HG03060 (cell line): ENCODE results near the gene ABHD6.
A peak's percentile ranks its signal among the peaks of the same experiment; 100 is the strongest.
"Not testable (repeated sequence)": the region's sequence is repeated elsewhere in the genome, so short reads cannot be mapped to it uniquely, and the experiment has no call there.

Source experiments
- ATAC-seq: cut with Tn5 transposase; IDR thresholded peaks from one replicate; pipeline ENCODE4 v1.9.1; 2021; ENCODE audit warnings: low read depth, moderate number of reproducible peaks; ENCODE audit not compliant: unreplicated experiment

ABHD6 gene

DNA sequence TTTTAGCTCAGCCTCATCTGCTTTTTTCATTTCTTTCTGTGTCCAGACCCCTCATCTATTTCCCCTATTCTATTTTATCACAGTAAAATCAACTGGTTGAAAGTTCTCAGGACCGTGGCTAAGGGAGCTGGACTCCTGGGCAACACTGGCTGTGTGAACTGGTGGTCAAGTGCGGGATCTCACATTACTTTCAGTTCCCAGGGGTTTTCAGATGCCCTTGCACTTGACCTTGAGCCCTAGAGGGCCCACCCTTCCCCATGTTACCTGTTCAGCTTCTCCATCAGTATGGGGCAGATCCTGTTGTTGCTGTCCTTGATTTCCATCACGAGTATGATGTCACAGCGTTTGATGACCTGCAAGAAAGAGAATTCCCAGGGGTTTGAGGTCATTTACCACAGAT lies 29.6 kb upstream of the ABHD6 start:
- no peak for ATAC-seq

DNA sequence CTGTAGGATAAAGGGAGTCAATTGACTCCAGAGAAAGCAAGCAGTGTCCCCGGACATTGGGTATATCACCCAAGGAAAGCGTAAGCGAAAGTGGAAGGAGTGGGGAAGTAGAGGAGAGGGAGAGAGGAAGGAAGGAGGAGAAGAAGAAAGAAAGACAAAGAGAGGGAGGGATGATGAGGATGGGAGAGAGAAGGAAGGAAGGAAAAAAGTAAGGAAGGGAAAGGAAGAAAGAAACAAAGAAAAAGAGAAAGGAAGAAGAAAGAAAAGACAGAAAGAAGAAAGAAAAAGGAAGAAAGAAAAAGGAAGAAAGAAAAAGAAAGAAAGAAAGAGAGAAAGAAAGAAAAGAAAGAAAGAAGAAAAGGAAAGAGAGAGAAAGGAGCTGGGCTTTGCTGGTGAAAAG lies 27.7 kb upstream of the ABHD6 start:
- ATAC-seq = no peak

DNA sequence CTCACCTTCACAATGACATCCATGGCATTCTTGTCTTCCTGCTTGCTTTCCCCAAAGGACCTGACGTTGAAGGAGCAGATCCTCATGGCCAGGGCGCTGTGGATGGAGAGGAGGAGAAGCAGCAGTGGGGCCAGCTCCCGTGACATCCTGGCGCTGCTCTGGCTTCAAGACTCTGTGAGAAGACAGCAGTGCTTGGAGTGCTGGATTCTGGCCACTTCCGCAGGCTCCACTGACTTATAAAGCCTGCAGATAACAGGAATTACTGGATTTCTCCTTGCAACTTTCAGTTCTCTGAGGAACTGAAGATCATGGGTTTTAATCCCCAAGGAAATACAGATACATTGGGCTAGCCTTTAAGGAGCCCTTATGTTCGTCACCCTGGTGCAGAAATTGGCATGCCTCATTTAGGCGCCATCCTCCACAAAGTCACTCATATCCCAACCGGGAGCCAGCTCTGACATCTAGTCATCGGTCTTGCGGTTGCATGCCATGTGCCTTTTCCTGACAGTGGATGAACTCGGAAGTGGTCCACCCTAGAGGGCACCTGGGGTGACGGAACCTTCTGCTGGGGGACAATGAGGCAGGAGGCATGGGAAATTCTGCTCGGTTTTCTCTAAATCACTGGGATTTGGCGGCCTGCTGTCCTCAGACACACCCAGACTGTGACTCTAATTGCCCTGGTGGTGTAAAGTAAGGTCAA lies 26.7 kb upstream of the ABHD6 start, which contains the start of gene DNASE1L3:
Gene DNASE1L3 (minus strand): TSS at position 212 of the 700 bp plus-strand sequence. CDS start 66 bp downstream, at position 146.
- no peak for ATAC-seq

DNA sequence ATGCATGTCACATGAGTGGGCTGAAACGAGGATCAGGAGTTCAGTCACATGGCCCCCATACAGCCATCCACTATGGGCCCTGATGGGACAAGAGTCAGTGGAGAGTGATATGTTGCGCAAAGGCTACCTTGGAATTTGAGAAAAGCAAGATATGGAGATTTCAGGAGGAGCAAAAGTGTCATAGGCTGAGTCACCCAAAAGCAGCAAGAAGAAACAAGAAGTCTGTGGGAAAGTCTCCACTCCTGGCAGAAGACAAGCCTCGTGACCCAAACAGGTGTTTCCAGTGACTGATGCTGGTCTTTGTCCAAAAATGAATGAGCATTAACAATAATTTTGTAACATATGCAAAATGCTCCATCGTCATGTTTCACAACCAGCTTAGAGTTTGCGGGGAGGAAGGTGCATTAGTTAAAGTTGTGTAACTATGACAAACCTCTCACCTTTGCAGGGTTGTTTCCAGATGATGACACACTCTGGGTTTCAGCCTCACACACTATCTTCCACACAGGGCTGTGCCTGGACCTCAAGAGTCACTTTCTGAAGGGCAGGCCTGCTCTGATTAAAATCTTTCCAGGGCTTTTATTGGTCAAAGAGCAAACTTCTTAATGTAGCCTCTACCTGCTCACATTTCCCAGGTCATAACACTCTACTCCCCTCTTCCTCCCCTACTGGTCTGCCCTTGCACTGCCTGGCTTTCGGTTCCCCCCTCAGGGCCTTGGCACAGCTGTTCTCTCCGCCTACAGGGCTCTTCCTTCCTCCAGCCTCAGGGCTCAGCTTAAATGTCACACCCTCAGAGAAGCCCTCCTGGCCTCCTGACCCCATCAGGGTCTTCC lies 22.9 kb upstream of the ABHD6 start:
- ATAC-seq = peak; percentile 63

DNA sequence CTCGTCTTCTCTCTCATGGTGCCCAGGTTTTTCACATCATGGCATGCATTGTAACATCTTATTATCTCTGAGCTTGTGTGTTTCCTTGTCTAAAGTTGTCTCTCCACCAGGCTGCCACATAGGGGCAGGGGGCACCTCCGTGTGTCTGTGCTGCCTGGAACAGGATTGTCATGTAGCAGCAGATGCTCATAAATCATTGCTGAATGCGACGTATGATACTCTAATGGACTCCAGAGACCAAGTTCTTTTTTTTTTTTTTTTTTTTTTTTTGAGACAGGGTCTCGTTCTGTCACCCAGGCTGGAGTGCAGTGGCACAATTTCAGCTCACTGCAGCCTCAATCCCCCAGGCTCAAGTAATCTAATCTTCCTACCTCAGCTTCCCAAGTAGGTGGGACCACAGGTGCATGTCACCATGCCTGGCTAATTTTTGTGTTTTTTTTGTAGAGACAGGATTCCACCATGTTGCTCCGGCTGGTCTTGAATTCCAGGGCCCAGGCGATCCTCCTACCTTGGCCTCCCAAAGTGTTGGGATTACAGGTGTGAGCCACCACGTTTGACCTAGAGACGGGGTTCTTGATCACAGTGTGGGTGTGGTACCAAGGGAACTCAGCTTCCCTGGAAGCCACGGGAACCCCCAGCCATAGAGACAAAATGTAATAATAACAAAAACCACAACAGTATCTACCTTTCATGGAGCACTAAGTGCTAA lies 22.1 kb upstream of the ABHD6 start:
- ATAC-seq = peak; percentile 0

DNA sequence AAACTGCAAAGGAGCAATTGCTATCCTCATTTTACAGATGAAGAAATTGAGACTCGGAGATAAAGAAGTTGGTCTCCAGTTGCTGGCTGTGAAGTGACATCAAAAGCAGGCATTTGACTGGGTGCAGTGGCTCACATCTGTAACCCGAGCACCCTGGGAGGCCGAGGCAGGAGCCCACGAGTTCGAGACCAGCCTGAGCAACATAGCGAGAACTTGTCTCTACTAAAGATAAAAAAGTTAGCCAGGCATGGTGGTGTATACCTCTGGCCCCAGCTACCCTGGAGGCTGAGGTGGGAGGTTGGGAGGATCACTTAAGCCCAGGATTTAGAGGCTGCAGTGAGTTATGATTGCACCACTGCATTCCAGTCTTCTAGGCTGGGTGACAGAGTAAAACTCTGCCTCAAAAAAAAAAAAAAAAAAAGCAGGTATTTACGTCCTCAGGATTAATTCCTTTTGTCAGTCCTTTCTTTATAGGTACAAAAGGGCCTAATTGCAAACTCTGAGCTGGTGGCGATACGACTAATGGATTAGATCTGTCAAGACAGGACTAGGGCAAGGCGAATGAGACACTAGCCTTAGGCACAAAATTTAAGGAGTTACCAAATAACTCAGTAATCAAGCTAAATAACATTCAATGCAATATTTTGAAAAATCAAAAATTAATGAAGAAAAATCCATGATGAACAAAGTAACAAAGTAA lies 20.9 kb upstream of the ABHD6 start:
- no peak for ATAC-seq

DNA sequence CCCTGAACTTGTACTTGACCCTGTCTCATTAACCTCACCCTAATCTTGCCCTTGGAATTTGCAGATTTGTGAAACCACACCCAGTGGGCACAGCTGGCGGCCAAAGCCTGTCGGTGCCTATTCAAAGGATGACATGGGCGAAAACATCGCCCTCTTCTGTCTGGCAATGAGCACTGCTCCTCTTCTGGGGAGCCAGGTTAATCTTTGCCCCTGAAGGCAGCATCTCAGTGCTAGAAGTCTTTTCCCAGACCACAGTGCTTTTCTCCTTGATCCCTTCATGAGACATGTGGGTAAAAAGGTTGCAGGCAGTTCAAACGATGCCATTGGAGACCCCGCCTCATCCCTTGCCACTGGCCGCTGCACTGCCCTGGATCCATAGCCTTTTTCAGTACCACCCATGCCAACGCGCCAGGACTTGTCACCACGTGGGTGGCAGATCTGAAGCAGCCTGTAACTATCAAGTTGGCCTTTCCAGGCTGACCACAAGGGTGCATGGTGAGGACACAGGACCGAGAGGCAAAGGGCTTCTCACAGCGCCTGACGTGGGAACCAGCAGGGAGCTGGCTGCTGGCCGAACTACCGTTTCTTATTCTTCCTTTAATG lies 20.3 kb upstream of the ABHD6 start:
- ATAC-seq = no peak

DNA sequence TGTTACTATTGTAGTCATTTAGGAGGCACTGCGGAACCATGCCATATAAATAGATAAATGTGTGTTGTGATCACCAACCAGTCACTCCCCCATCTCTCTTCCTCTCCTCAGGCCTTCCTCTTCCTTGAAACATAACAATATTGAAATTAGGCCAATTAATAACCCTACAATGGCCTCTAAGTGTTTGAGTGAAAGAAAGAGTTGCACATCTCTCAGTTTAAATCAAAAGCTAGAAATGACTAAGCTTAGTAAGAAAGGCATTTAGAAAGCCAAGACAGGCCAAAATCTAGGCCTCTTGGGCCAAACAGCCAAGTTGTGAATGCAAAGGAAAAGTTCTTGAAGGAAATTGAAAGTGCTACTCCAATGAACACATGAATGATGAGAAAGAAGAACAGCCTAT lies 18.7 kb upstream of the ABHD6 start:
- ATAC-seq = no peak

DNA sequence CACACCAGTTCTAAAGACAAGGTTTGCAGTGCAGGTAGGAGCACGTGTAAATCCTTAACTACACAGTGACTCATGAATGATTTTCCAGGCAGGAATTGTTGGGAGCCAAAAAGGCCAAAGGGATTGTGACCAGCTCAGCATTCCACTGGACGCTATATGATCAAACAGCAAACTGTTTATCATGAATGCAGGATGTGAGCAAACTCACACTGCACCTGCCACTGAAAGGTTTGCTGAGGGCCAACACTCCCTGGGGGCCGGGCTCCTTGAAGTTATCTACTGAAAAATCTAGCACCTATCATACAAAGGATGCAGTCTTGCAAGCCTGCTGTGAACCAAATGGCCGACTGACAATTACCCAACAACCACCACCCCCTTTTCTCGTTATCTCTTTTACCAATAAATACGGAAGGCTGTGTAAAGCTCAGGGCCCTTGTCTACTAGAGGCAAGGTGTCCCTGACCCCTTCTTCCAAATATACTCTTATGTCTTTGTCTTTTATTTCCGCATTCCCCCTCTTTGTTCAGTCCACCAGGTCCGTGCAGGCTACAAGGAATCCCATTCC lies 15.3 kb upstream of the ABHD6 start:
- ATAC-seq = no peak

DNA sequence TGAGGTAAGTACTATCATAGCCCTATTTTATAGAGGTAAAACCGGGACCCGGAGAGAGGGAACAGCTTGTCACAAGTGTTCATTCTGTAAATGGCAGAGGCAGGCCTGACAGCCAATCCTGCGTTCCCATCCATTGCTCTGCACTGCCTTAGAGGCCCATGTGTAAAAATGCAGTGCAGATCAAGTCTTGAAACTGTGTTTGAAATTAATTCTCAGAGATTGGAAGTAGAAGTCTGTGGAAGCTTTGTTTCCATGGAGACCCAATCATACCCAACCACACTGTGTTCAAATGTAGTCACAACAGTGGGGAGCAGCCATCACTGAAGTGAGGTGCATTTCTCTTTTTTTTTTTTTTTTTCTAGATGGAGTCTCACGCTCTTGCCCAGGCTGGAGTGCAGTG lies 13.7 kb upstream of the ABHD6 start:
- no peak for ATAC-seq

DNA sequence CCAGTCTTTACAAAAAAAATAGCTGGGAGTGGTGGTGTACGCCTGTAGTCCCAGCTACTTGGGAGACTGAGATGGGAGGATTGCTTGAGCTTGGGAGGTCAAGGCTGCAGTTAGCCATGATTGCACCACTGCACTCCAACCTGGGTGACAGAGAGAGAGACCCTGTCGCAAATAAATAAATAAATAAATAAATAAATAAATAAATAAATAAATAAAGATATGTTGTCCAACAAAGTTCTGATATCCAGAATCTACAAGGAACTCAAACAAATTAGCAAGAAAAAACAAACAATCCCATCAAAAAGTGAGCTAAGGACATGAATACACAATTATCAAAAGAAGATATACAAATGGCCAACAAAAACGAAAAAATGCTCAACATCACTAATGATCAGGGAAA lies 9.7 kb upstream of the ABHD6 start:
- ATAC-seq = not testable (repeated sequence)

DNA sequence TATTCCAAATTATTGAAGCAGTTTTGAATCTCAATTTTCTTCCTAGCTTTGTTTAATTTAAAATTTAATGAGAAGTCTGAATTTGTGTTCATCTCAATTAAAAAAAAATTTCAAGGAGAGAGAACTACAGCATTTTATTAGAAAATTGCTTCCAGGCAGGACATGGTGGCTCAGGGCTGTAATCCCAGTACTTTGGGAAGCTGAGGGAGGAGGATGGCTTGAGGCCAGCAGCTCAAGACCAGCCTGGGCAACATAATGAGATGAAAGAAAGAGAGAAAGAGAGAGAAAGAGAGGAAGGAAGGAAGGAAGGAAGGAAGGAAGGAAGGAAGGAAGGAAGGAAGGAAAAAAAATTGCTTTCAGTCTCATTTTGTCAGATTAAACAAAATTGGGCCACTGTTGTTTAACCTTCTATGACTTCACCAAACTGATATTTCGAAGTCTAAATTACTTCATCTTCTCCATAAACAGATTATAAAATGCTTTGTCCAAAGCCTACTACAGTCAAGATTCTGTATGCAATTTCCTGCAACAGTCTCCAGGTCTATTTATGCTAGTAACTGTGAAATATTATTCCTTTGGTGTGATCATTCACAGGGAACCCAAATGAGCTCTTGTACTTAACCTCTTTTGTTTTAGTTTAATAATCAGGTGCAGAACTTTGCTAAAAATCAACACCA lies 6.6 kb upstream of the ABHD6 start:
- ATAC-seq = no peak

DNA sequence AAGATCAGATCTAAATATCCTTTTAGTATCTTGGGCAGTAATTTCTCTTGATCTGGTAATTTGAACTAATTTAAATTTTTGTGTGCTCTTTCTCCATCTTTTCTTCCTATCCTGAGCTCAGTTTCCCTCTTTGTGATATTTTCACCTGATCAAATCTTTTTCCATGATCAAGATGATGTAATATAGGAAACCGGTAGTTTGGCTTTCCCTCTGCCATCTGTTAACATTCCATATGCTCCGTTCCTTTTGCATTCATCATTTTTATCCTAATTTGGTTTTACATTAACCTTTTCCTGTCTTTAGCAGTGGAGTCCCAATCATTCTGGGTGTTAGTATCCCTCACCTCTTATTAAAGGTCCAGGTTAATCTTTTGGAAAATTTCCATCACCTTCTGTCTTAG lies 5.9 kb upstream of the ABHD6 start:
- ATAC-seq = no peak

DNA sequence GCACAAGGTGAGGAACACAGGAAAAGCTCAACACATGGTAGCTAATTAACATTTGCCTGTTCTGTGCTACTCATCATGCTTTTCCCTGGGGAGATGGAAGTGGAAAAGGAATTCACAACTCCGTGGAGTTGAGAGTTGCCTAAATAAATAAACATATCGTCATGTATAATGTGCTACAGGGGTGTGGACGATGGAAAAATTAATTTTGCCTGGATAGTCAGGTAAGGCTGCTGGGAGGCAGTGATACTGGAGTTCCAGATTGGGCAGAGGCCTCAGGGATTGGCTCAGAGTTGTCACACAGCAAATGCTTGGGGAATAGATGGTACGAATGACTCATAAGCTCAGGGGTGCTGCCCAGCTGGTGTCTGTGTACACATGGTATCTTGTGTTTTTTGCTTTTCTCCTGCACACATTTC lies 3.1 kb upstream of the ABHD6 start:
- no peak for ATAC-seq

DNA sequence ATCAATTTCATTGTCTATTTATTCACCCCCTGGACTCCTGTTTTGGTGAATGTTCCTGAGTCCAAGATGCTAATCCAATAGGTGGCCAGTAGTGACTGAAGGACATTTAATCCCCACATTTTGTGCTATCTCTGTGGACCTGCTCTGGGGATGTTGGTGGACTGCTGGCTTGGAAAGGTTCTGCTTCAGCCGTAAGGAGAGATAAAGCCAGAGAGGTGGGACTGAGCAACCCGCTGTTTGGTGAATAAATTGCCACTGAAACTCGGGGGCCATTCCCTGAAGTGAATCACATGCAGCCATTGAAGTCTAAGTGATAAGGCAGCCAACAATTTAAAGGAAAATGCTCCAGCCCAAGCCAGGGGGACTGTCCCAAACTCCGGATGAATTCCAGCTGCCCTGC lies 1.6 kb upstream of the ABHD6 start:
- ATAC-seq = no peak

DNA sequence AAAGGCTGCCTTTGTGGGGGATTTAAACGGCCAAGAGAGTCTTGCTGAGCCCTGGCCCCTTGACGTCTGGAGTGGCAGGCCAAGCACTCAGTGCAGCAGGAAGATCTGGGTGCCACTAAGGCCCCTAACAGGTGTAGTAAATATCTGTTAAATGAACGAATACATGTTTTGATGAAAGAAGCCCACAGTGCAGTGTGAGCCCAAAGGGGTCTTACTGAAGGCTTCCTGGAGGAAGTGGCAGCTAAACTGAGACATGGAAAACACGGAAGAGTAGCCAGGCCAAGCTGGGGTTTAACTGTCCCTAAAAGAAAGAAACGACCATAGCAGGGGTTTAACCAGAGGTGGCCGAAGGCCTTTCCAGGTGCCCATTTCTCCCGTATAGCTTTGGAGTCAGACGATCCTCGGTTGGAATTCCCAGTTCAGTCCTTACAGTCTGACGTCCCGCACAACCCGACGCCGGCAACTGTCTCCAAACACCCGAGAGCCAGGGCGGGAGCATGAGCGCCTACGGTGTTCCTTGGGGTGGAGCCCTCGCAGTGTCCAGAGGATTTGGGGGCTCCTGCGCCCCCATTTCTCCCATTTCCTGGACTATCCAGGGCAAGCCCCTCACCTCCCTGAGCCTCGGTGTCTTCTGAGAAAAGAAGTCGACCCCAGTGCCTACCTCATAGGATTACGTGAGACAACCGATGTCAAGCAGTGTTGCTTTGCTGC lies 910 bp upstream of the ABHD6 start:
- ATAC-seq = no peak

DNA sequence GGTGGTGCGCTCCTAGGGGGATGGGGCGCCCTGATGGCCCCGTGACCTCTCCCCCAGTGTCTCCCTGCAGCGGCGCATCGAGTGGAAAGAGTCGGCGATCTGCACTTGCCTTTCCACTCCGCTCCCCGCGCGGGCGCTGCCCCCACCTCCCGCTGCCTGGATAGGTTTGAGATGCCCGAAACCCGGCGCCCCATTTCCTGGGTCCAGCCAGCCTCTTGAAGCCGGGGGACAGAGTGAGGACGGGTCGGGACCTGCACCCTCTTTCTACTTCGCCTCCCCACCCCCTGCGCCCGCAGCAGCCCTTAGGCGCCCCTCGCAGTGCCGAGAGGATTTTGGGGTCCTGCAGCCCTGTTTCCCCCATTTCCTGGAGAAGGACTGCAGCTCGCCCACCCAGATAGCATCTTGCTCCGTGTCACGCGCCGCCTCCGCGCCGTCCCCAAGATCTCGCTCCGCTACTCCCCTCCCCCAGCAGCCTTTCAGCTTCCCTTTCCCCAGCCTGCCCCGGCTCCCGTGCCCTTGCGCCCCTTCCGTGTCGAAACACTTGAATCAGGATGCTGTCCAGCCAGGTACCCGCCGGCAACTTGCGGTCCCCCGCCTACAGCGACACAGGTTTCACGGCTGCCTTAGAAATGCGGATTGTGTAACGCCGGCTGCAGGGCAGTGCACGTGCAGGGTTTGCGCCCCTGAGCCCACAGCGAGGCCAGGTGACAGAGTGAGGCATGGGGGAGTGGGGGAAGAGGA lies 519 bp downstream of the ABHD6 start:
- ATAC-seq = no peak

DNA sequence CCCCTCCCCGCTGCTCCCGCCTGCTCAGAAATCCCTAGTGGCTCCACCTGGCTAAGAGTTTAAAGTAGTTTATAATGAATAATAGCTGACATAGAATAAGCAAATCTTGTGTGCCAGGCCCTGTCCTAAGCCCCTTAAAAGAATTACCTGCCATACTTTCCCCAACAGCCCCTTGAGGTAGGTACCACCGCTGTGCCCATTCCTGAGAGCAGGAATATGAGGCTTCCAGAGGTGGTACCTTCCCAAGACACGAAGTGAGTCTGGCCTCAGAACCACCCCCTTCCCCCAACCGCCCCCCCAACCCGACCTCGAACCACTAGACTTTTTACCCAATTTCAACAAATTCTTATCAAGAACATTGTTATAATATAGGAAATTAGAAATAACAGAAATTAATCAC lies 1.2 kb downstream of the ABHD6 start:
- ATAC-seq = no peak
